HepG2 (cell line): ENCODE results near the gene LYRM1.
A peak's percentile ranks its signal among the peaks of the same experiment; 100 is the strongest.

ENCODE experiments used
- CBX1 ChIP-seq: IDR thresholded peaks from one replicate; pipeline ENCODE4 v1.6.1; 2016; ENCODE audit warnings: antibody characterized with exemption, low read depth
- CBX5 ChIP-seq: sonication (generic); formaldehyde crosslinking; IDR thresholded peaks from 2 replicates; pipeline ENCODE4 v1.4.0; 2020; ENCODE audit warnings: missing genetic modification reagents, borderline replicate concordance
- FOXA3 ChIP-seq: IDR thresholded peaks from 2 replicates; pipeline ENCODE4 v1.6.1; 2016; ENCODE audit warnings: missing genetic modification reagents, missing compliant biosample characterization
- GTF2F1 ChIP-seq: fragments of 150-350 bp; IDR thresholded peaks from 2 replicates; pipeline ENCODE4 v1.6.1; 2014; ENCODE audit warnings: low read length
- KLF9 ChIP-seq: IDR thresholded peaks from 2 replicates; pipeline ENCODE4 v1.6.1; 2016; ENCODE audit warnings: low read depth
- MBNL3 ChIP-seq: fragments of 250-450 bp; sonication (Bioruptor Pico); conservative IDR thresholded peaks from 2 replicates; pipeline ENCODE4 v1.8.0; 2022; ENCODE audit warnings: mild to moderate bottlenecking, inconsistent platforms
- NFRKB ChIP-seq: fragments of 450-650 bp; IDR thresholded peaks from 2 replicates; pipeline ENCODE4 v1.6.1; 2017
- PCBP2 ChIP-seq: fragments of 200-400 bp; formaldehyde crosslinking; optimal IDR thresholded peaks from 2 replicates; pipeline ENCODE3; 2018; ENCODE audit warnings: low read length, low read depth; ENCODE audit not compliant: poor library complexity, severe bottlenecking
- THAP9 ChIP-seq: sonication (generic); formaldehyde crosslinking; IDR thresholded peaks from 2 replicates; pipeline ENCODE4; 2020; ENCODE audit warnings: missing genetic modification reagents, mild to moderate bottlenecking, borderline replicate concordance
- ZNF44 ChIP-seq: sonication (generic); formaldehyde crosslinking; IDR thresholded peaks from 2 replicates; pipeline ENCODE4 v1.5.1; 2020; ENCODE audit warnings: mild to moderate bottlenecking, missing genetic modification reagents
- ZNF569 ChIP-seq: sonication (generic); formaldehyde crosslinking; IDR thresholded peaks from 2 replicates; pipeline ENCODE4 v1.5.0; 2020; ENCODE audit warnings: mild to moderate bottlenecking, missing genetic modification reagents, moderate library complexity, borderline replicate concordance
- ZNF670 ChIP-seq: sonication (generic); formaldehyde crosslinking; IDR thresholded peaks from 2 replicates; pipeline ENCODE4 v1.8.0; 2022; ENCODE audit warnings: mild to moderate bottlenecking, missing genetic modification reagents, borderline replicate concordance

DNA sequence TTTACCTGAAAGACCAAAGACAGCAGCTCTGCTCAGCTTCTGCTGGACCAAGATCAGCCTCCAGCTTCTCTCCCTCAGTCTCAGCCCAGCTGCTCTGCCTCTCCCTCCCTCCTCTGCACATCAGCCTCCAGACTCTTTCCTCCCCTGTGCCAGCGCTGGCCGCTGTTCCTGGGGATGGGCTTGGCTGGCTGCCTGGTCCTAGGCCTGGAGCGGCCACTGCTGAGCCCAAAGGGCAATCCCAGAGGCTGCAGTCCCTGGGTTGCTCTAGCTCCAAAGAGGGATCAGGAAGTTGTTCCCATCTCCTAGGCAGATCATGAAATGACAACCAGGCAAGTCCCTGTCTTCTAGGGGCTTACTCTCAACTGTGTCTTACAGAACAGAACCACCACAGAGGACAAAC lies 31.7 kb upstream of the LYRM1 start:
- TF ChIP-seq CBX1 (no peak), FOXA3 (peak; percentile 16; the same call in 1 of the 2 replicates), GTF2F1 (no peak), ZNF44 (0 out of 2 replicates have a peak, but pooled peaks have one; percentile 77), THAP9 (CRISPR knock-in tag) (no peak), KLF9 (CRISPR knock-in tag) (no peak), MBNL3 (CRISPR knock-in tag) (no peak), PCBP2 (no peak), ZNF670 (CRISPR knock-in tag) (no peak), CBX5 (CRISPR knock-in tag) (peak; percentile 67; the same call in 1 of the 2 replicates), NFRKB (no peak), ZNF569 (CRISPR knock-in tag) (no peak)
